Activated T-cell treated with anti-CD3 and anti-CD28 coated beads, Interleukin-2, amount 50 U/mL, for 1 hour (primary cell): Measurements from ENCODE around the gene SYNDIG1L.
A peak's percentile ranks its signal among the peaks of the same experiment; 100 is the strongest.
"Not testable (repeated sequence)": the region's sequence is repeated elsewhere in the genome, so short reads cannot be mapped to it uniquely, and the experiment has no call there.

Experiments used
- DNase-seq: peaks from one replicate; pipeline ENCODE4 v3.0.0-alpha.2; 2020

SYNDIG1L gene

GRCh38 chr14:74401504-74402241 lies 24.3 kb downstream of the SYNDIG1L start:
- peak; percentile 58 for DNase-seq

DNA sequence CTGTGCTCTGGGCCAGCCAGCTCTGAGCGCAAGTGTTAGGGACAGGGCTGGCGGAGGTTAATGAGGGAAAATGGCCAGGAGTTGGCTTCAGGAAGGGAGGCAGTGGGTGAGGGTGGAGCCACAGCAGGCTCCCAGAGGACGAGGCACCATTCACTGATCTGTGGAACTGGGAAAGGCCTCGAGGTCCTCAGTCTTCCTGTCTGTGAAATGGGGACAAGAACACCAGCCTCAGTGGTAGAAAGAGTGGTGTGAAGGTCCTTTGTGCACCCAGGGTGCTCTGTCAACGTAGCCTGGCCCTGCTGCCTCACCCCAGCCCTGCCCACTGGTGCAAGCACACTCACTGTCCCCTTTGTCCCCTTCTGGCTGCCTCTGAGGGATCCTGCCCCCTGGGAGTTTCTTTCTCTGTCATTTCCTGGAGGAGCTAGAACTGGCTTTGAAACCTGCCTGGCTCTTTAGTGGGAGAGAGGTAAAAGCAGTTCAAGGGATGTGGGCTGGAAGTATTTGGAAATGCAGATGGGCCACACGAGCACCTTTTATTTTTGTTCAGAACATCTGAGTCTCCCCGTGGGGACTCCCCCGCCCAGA lies 25.0 kb downstream of the SYNDIG1L start:
- no peak for DNase-seq

DNA sequence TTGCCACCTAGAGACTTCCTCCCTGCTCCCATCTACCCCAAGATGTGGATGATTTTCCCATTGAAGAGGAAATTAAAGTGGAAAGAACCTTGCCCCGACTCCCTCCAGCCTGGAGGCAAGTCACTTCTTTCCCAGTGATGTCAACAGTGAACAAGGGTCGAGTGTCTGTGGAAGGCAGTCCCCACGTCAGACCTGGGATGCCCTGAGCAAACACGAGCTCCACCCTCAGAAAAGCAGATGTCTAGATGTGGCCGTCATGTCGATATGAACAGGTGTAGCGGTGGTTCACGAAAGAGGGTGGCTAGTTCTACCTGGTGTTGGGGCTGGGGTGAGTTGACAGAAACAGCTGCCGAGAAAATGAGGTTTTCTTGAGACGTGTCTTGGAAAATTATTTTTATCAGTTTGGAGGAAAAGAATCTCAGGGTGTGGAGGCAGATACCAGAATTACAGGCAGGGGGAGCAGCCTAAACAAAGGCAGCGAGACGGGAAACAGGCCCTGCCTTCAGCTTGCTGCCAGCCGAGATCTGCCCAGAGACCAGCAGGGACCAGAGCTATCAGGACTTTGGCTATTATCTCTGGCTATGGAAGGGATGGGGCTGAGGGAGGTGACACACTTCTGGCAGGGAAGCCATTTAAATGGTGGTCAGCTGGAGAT lies 25.9 kb downstream of the SYNDIG1L start:
- no peak for DNase-seq

- no peak for DNase-seq
Measured at GRCh38 chr14:74395094-74395493, 30.9 kb downstream of the SYNDIG1L start.

- no peak for DNase-seq
Measured at GRCh38 chr14:74394549-74394948, 31.5 kb downstream of the SYNDIG1L start.

GRCh38 chr14:74392616-74393570 lies 33.1 kb downstream of the SYNDIG1L start:
- DNase-seq = no peak

DNA sequence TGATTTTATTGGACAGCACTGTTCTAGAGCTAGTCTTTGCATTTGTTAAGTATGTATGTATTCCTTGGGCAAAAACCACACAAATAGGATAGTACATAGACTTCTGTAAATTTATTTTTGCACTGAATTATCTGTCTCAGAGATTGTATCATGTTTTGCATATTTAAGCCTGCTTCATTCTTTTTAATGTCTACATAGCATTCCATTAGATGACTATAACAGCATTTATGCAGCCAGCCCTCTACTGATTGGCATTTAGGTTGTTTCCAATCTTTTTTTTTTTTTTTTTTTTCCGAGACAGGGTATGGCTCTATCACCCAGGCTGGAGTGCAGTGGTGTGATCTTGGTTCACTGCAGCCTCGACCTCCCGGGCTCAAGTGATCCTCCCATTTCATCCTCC lies 34.5 kb downstream of the SYNDIG1L start:
- no peak for DNase-seq

DNA sequence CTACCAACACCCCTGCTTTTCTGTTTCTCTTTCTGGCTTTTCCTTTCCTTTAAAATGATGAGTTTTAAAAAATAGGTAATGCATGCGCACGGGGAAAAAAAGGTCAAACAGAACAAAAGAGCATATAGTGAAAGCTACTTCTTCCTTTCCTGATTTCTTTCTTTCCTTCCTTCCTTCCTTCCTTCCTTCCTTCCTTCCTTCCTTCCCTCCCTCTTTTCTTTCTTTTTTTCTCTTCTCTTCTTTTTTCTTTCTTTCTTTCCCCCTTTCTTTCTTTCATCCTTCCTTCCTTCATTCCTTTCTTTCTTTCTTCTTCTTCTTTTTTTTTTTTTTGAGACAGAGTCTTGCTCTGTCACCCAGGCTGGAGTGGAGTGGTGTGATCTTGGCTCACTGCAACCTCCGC lies 35.5 kb downstream of the SYNDIG1L start:
- not testable (repeated sequence) for DNase-seq

DNA sequence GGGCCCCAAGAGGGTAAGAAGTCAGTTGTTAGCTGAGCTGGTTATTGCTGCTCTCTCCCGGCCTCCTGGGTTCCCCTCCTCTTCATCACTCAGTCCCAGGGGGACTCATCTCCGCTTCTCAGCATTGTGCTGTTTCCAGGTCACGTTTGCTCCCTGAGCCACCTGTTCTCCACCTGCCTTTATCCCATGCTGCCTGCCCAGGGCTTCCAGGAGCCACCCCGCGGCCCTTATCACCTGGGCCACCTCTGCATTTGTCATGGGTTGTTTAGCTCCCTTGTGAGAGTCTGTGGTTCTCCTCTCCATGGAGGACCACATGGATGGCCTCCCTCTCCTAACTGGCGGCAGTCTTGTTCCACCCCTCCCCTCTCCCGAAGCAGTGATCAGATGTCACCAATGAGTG lies 36.0 kb downstream of the SYNDIG1L start:
- no peak for DNase-seq

DNA sequence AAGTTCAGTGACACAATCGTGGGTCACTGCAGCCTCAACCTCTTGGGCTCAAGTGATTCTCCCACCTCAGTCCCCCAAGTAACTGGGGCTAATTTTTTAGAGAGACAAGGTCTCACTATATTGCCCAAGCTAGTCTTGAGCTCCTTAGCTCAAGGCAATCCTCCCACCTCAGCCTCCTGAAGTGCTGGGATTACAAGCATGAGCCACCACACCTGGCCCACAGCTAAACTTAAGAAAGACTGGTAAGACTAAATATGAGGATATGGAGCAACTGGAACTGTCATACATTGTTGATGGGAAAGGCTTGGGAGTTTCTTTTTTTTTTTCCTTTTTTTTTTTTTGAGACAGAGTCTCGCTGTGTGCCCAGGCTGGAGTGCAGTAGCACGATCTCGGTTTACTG lies 43.8 kb downstream of the SYNDIG1L start:
- DNase-seq = no peak

- not testable (repeated sequence) for DNase-seq
Measured at GRCh38 chr14:74381571-74381970, 44.4 kb downstream of the SYNDIG1L start.

- DNase-seq = no peak
Measured at GRCh38 chr14:74380845-74381244, 45.2 kb downstream of the SYNDIG1L start.

DNA sequence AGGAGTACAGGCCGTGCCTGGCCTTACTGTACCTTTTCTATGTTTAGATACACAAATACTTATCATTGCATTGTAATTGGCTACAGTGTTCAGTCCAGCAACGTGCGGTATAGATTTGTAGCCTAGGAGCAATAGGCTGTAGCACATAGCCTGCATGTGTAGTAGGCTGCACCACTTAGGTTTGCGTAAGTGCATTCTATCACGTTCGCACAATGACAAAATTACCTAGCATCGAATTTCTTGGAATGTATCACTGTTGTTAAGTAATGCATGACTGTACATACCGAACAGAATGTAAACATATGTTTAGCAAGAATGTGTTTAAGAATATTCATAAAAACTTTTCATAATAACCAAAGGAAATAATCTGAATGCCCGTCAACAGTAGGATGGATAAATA lies 45.8 kb downstream of the SYNDIG1L start:
- DNase-seq = no peak

DNA sequence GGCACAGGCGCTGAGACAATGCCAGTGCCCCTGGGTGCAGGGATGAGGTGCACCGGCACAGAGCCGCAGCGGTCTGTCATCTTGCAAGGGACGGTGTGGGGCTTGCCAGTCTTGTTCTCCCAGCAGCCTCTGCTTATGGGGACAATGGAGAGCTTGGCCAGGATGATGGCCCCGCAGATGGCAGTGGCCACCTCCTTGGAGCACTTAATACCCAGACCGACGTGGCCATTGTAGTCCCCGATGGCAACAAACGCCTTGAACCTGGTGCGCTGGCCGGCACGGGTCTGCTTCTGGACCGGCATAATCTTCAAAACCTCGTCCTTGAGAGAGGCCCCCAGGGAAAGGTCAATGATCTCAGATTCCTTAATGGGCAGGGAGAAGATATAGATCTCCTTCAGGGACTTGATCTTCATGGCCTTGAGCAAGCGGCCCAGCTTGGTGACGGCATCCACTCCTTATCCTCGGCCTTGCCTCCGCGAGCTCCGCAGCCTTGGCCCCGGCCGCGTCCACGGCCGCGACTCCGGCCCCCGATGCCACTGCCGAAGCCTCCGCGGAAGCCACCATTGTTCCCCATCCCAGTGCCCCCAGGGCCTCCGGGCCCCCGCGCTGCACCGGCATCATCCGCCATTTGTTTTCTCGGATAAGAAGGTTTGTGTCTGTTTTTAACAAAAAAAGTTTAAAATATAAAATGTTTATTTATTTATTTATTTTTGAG lies 47.9 kb downstream of the SYNDIG1L start:
- DNase-seq = no peak

DNA sequence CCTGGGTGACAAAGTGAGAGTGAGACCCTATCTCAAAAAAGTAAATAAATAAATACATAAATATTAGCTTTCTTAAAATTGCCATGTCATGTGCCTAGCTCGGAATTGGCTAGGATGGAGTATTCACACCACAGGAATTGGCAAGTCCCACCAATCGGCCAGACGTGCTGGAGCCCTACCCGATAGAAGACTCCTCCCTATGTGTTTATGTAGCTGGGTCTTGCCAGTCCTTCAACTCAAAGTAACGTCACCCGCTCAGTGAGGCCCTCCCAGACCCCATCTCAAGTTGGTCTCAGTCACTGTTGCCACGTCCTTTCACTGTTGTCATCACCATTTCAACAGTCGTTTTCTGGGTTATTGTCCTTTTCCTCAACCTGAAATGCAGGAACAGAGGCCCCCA lies 57.6 kb downstream of the SYNDIG1L start:
- DNase-seq = no peak

DNA sequence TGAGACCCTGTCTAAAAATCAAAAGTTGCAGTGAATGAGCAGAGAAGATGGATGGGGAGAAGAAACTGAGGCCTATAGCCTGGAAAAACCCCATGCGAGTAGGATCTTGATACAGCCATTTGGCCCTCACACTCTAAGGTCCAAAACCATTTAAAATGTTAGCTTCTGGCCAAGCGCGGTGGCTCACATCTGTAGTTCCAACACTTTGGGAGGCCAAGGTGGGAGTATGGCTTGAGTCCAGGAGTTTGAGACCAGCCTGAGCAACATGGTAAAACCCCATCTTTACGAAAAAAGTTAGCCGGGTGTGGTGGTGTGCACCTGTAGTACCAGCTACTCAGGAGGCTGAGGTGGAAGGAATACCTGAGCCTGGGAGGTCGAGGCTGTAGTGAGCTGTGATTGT lies 58.0 kb downstream of the SYNDIG1L start:
- no peak for DNase-seq

DNA sequence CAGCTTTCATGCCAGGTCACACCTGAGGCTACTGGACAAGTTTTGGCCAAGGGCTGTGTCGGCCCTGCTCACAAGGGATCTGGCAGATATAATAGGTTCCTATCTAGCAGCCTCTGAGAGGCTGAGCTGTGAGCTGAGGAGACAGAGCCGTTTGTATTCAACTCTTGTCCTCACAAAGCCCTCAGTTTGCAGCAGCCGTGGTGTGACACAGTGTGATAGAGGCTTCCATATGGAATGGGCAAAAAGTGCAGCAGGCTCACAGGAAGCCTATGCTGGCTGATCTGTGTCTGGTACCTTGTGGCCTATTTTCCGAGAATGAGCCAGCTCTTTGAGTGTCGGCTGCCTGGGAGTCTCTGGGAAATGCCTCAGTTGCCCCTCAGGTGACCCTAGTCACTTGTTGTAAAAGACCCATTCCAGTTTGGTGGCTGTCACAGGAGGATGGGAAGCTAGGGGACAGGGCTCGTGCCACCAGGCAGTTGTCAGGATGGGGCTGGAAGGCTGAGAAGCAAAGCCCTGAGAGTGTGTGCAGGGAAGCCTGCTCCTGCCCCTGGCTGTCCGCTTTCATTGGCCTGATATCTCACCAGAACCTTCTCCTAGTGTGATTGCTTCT lies 61.6 kb downstream of the SYNDIG1L start:
- no peak for DNase-seq

DNA sequence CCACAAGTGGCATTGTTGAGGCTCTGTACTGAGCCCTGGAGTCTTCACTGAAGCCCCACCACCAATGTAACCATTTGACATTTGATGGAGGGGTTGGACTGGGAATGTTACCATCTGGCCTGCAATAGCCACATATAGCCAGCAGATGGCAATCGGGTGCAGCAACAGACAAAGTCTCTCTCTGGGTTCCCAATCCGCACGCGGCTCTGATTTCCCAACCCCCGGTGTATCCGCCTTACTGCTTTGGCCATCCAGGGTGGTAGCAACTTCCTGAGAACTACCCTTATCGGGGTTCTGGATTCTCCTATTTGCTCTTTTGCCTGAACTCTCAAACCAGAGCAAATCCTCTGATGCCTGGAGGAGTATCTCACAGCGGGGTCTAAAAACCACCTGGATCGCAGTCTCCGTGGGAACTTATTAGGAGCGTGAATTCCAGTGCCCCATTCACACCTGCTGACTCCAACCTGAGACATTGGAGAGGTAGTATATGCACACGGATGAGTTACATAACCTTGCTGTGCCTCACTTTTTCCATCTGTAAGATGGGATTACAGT lies 63.6 kb downstream of the SYNDIG1L start:
- DNase-seq = peak; percentile 71

DNA sequence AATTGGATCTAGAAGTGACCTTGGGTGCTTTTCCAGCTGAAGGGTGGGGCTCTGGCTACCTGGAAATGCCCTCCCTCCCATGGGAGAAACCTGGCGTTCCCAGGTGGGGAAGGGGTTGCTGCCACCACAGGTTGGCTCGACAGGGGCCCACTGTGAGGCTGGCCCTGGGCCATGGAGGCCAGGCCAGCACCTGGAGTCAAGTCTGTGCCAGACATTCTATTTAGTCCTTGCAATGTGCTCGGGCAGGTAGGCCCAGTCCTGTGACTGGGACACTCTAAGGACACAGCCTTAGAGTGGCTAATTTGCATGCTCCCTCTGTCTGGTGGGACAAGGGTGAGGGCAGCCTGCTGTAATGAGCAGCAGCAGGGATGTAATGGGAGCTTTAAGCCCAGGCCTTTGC lies 65.8 kb downstream of the SYNDIG1L start:
- DNase-seq = no peak

DNA sequence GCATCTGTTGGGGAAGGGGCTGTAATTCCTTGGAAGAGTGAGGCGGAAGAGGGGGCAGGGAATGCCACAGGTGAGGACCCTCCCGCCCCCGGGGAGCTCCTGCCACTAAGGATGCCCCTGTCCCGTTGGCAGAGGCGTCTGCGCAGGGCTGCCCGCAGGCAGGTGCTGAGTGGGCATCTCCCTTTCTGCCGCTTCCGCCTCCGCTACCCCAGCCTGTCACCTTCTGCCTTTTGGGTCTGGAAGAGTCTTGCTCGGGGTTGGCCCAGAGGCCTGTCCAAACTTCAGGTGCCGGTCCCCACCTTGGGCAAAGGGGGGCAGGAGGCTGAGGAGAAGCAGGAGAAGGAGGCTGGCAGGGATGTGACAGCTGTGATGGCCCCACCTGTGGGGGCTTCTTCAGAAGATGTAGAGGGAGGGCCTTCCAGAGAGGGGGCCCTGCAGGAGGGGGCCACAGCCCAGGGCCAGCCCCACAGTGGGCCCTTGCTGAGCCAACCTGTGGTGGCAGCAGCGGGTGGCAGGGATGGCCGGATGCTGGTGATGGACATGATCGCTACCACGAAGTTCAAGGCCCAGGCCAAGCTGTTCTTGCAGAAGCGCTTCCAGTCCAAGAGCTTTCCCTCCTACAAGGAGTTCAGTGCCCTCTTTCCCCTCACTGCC lies 67.7 kb downstream of the SYNDIG1L start:
- no peak for DNase-seq

GRCh38 chr14:74357585-74357984 lies 68.4 kb downstream of the SYNDIG1L start:
- no peak for DNase-seq
